ENCODE measurements around the gene MACROH2A1.

- TF ChIP-seq, protein P1, sequence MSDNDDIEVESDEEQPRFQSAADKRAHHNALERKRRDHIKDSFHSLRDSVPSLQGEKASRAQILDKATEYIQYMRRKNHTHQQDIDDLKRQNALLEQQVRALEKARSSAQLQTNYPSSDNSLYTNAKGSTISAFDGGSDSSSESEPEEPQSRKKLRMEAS (IDR thresholded peaks at IDR 0.05) = no peak
- TF ChIP-seq TAF1 (IDR thresholded peaks at IDR 0.05; ENCODE audit: low read depth) (no peak), CEBPB (IDR thresholded peaks at IDR 0.05) (no peak), FOXM1 (IDR thresholded peaks at IDR 0.05; ENCODE audit: borderline replicate concordance, low read depth) (no peak), REST (IDR thresholded peaks at IDR 0.05; ENCODE audit: low read depth) (no peak), CREB1 (IDR thresholded peaks at IDR 0.05; ENCODE audit: low read depth) (no peak), YY1 (IDR thresholded peaks at IDR 0.05; ENCODE audit: low read depth) (no peak)
- TF ChIP-seq, protein P2, sequence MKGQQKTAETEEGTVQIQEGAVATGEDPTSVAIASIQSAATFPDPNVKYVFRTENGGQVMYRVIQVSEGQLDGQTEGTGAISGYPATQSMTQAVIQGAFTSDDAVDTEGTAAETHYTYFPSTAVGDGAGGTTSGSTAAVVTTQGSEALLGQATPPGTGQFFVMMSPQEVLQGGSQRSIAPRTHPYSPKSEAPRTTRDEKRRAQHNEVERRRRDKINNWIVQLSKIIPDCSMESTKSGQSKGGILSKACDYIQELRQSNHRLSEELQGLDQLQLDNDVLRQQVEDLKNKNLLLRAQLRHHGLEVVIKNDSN (IDR thresholded peaks at IDR 0.05) = no peak
Measured at GRCh38 chr5:135359374-135360165, 39.5 kb downstream of the MACROH2A1 start.

All from Ishikawa (cell line).